HEK293 (cell line): Measurements from ENCODE around the gene PREX1.

Source experiments
- CTCF ChIA-PET: fragments of 350-600 bp; formaldehyde crosslinking; extraction: SDS; loops from one replicate; lab custom pipeline; 2021; ENCODE audit warnings: antibody characterized with exemption; lab: Yijun Ruan, JAX
- POLR2A ChIA-PET: fragments of 300-600 bp; formaldehyde crosslinking; extraction: SDS; loops from one replicate; lab custom pipeline; 2020; ENCODE audit warnings: antibody characterized with exemption, inconsistent platforms; lab: Yijun Ruan, JAX
- H3K27ac ChIP-seq: fragments of 200-500 bp; sonication (Bioruptor generic); 2 replicates; pipeline ENCODE4 v1.5.1; 2014; ENCODE audit warnings: low read depth, low read length, control low read depth, inconsistent platforms; ENCODE audit errors: extremely low read depth
- H3K36me3 ChIP-seq, 2 experiments: fragments of 200-500 bp in 1 of 2; sonication (Bioruptor generic) in 1 of 2; 1 replicate in 1 of 2; 2 replicates in 1 of 2; pipeline ENCODE4 v1.5.1; 2014 to 2017; ENCODE audit warnings: inconsistent platforms in 2 of 2, low read length in 2 of 2; ENCODE audit not compliant: control insufficient read depth in 2 of 2, insufficient read depth in 1 of 2
- H3K4me1 ChIP-seq: fragments of 200-500 bp; sonication (Bioruptor generic); 2 replicates; pipeline ENCODE4 v1.5.1; 2014; ENCODE audit warnings: mild to moderate bottlenecking, low read length, inconsistent platforms; ENCODE audit not compliant: control insufficient read depth, insufficient read depth
- H3K4me3 ChIP-seq: 2 replicates; pipeline ENCODE4 v1.5.1; 2011; ENCODE audit warnings: low read depth, mild to moderate bottlenecking, control low read depth, low read length, moderate library complexity
- H3K9me3 ChIP-seq: fragments of 200-500 bp; sonication (Bioruptor generic); 2 replicates; pipeline ENCODE4 v1.5.1; 2014; ENCODE audit warnings: low read depth, low read length, inconsistent platforms; ENCODE audit not compliant: control insufficient read depth, insufficient read depth
- KLF8 ChIP-seq: fragments of 450-650 bp; formaldehyde crosslinking; IDR thresholded peaks from 2 replicates; pipeline ENCODE4 v1.5.1; 2016; ENCODE audit warnings: missing biosample characterization, missing genetic modification characterization
- PATZ1 ChIP-seq: fragments of 450-650 bp; formaldehyde crosslinking; IDR thresholded peaks from 2 replicates; pipeline ENCODE4 v1.5.1; 2016; ENCODE audit warnings: missing biosample characterization, missing genetic modification characterization
- PRDM1 ChIP-seq: fragments of 450-650 bp; formaldehyde crosslinking; IDR thresholded peaks from 2 replicates; pipeline ENCODE4; 2016; ENCODE audit warnings: missing biosample characterization, missing genetic modification characterization
- SCRT2 ChIP-seq: fragments of 450-650 bp; formaldehyde crosslinking; IDR thresholded peaks from 2 replicates; pipeline ENCODE4 v1.5.1; 2016; ENCODE audit warnings: missing biosample characterization, missing genetic modification characterization
- ZBTB10 ChIP-seq: fragments of 450-650 bp; formaldehyde crosslinking; IDR thresholded peaks from 2 replicates; pipeline ENCODE4 v1.5.1; 2016; ENCODE audit warnings: missing biosample characterization, missing genetic modification characterization
- ZBTB8A ChIP-seq: fragments of 450-650 bp; formaldehyde crosslinking; IDR thresholded peaks from 2 replicates; pipeline ENCODE4 v1.5.1; 2016; ENCODE audit warnings: missing biosample characterization, missing genetic modification characterization
- ZNF132 ChIP-seq: fragments of 450-650 bp; formaldehyde crosslinking; IDR thresholded peaks from 2 replicates; pipeline ENCODE4 v1.5.1; 2017; ENCODE audit warnings: missing biosample characterization, missing genetic modification characterization, borderline replicate concordance
- ZNF175 ChIP-seq: fragments of 450-650 bp; formaldehyde crosslinking; IDR thresholded peaks from 2 replicates; pipeline ENCODE4 v1.5.1; 2016; ENCODE audit warnings: missing biosample characterization, missing genetic modification characterization
- ZNF248 ChIP-seq: fragments of 450-650 bp; formaldehyde crosslinking; IDR thresholded peaks from 2 replicates; pipeline ENCODE4 v1.5.1; 2017; ENCODE audit warnings: missing biosample characterization, missing genetic modification characterization
- ZNF423 ChIP-seq: fragments of 450-650 bp; formaldehyde crosslinking; IDR thresholded peaks from 2 replicates; pipeline ENCODE4 v1.5.1; 2016; ENCODE audit warnings: missing biosample characterization, missing genetic modification characterization
- ZNF48 ChIP-seq: fragments of 450-650 bp; formaldehyde crosslinking; IDR thresholded peaks from 2 replicates; pipeline ENCODE4 v1.5.1; 2016; ENCODE audit warnings: missing biosample characterization, missing genetic modification characterization
- ZNF510 ChIP-seq: fragments of 450-650 bp; formaldehyde crosslinking; IDR thresholded peaks from 2 replicates; pipeline ENCODE4 v1.5.1; 2018; ENCODE audit warnings: mild to moderate bottlenecking, missing genetic modification characterization, missing biosample characterization; ENCODE audit not compliant: insufficient replicate concordance
- ZNF677 ChIP-seq: fragments of 450-650 bp; IDR thresholded peaks from 2 replicates; pipeline ENCODE4 v1.5.0; 2018; ENCODE audit warnings: missing biosample characterization, mild to moderate bottlenecking, missing genetic modification characterization, moderate library complexity
- ZNF768 ChIP-seq: fragments of 450-650 bp; formaldehyde crosslinking; IDR thresholded peaks from 2 replicates; pipeline ENCODE4 v1.5.1; 2018; ENCODE audit warnings: missing biosample characterization, mild to moderate bottlenecking, missing genetic modification characterization
- TF ChIP-seq, protein P1 (sequence below): fragments of 450-650 bp; formaldehyde crosslinking; IDR thresholded peaks from 2 replicates; pipeline ENCODE4 v1.5.1; 2017; ENCODE audit warnings: missing biosample characterization, mild to moderate bottlenecking, missing genetic modification characterization, moderate library complexity
- TF ChIP-seq, protein P2 (sequence below): fragments of 450-650 bp; formaldehyde crosslinking; IDR thresholded peaks from 2 replicates; pipeline ENCODE4 v1.5.1; 2016; ENCODE audit warnings: missing biosample characterization, missing genetic modification characterization
- TF ChIP-seq, protein P3 (sequence below): fragments of 450-650 bp; formaldehyde crosslinking; IDR thresholded peaks from 2 replicates; pipeline ENCODE4 v1.5.1; 2017; ENCODE audit warnings: missing biosample characterization, missing genetic modification characterization
- TF ChIP-seq, protein P4 (sequence below): fragments of 450-650 bp; formaldehyde crosslinking; IDR thresholded peaks from 2 replicates; pipeline ENCODE4 v1.5.1; 2016; ENCODE audit warnings: missing biosample characterization, missing genetic modification characterization

Gene PREX1

DNA sequence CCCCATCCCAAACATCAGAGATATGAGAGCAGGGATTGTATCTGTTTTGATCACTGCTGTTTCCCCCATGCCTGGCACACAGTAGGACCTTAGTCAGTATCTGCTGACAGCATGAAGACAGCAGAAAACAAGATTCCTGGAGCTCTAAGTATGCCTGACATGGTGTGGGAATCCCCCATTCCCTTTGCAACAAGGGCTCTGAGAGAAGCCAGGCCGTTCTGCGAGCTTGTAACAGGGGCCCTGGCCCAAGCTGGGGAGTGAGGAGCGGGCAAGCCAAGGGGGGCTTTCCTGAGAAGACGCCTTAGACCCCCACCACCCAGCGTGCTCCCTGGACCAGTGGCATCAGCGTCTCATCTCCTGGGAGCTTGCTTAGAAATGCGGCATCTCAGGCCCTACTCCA, 25.2 kb downstream of the PREX1 start:
- Histone ChIP-seq H3K4me1 (no peaks in the 10 kb centered on the region), H3K27ac (no peak overlapping the region)
- TF ChIP-seq PATZ1 (tag by site-specific recombination) (no peak), KLF8 (tag by site-specific recombination) (no peak), ZBTB10 (no peak), ZNF423 (tag by site-specific recombination) (no peak), PRDM1 (tag by site-specific recombination) (no peak), ZNF677 (no peak), ZNF175 (no peak), ZNF248 (no peak), ZBTB8A (tag by site-specific recombination) (no peak), ZNF768 (no peak), SCRT2 (no peak), ZNF48 (tag by site-specific recombination) (no peak), ZNF132 (tag by site-specific recombination) (no peak), ZNF510 (tag by site-specific recombination) (no peak)
- TF ChIP-seq, protein P1, sequence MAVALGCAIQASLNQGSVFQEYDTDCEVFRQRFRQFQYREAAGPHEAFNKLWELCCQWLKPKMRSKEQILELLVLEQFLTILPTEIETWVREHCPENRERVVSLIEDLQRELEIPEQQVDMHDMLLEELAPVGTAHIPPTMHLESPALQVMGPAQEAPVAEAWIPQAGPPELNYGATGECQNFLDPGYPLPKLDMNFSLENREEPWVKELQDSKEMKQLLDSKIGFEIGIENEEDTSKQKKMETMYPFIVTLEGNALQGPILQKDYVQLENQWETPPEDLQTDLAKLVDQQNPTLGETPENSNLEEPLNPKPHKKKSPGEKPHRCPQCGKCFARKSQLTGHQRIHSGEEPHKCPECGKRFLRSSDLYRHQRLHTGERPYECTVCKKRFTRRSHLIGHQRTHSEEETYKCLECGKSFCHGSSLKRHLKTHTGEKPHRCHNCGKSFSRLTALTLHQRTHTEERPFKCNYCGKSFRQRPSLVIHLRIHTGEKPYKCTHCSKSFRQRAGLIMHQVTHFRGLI, result no peak
- TF ChIP-seq, protein P2, sequence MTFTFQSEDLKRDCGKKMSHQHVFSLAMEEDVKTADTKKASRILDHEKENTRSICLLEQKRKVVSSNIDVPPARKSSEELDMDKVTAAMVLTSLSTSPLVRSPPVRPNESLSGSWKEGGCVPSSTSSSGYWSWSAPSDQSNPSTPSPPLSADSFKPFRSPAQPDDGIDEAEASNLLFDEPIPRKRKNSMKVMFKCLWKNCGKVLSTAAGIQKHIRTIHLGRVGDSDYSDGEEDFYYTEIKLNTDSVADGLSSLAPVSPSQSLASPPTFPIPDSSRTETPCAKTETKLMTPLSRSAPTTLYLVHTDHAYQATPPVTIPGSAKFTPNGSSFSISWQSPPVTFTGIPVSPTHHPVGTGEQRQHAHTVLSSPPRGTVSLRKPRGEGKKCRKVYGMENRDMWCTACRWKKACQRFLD (tag by site-specific recombination), result no peak
- TF ChIP-seq, protein P3, sequence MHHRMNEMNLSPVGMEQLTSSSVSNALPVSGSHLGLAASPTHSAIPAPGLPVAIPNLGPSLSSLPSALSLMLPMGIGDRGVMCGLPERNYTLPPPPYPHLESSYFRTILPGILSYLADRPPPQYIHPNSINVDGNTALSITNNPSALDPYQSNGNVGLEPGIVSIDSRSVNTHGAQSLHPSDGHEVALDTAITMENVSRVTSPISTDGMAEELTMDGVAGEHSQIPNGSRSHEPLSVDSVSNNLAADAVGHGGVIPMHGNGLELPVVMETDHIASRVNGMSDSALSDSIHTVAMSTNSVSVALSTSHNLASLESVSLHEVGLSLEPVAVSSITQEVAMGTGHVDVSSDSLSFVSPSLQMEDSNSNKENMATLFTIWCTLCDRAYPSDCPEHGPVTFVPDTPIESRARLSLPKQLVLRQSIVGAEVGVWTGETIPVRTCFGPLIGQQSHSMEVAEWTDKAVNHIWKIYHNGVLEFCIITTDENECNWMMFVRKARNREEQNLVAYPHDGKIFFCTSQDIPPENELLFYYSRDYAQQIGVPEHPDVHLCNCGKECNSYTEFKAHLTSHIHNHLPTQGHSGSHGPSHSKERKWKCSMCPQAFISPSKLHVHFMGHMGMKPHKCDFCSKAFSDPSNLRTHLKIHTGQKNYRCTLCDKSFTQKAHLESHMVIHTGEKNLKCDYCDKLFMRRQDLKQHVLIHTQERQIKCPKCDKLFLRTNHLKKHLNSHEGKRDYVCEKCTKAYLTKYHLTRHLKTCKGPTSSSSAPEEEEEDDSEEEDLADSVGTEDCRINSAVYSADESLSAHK, result no peak
- TF ChIP-seq, protein P4, sequence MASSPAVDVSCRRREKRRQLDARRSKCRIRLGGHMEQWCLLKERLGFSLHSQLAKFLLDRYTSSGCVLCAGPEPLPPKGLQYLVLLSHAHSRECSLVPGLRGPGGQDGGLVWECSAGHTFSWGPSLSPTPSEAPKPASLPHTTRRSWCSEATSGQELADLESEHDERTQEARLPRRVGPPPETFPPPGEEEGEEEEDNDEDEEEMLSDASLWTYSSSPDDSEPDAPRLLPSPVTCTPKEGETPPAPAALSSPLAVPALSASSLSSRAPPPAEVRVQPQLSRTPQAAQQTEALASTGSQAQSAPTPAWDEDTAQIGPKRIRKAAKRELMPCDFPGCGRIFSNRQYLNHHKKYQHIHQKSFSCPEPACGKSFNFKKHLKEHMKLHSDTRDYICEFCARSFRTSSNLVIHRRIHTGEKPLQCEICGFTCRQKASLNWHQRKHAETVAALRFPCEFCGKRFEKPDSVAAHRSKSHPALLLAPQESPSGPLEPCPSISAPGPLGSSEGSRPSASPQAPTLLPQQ (tag by site-specific recombination), result no peak
- TF ChIP-seq, all 188 proteins: peak for 0
- H3K4me3 ChIP-seq, result no peak overlapping the region
- ChIA-PET POLR2A (no interaction called here), CTCF (no interaction called here)
- H3K36me3 ChIP-seq, result no peaks in the 10 kb centered on the region
- no peaks in the 10 kb centered on the region for H3K9me3 ChIP-seq
